Left lung (tissue), 10 donors: ENCODE data around the gene BPIFA1. TPM values are rescaled to one million over a fixed set of nuclear protein-coding genes. Genes with fewer than 3 reads are reported as not detected.

Source experiments
- ATAC-seq: fragments of 200-7000 bp; cut with Tn5 transposase; one replicate; pipeline ENCODE4 v1.9.1; 2020; ENCODE audit warnings: moderate library complexity
- DNase-seq, 4 donors: peaks; one replicate each; pipeline ENCODE4 v3.0.0-alpha.2; 2013 to 2020
- H3K27ac ChIP-seq, 2 donors: fragments of 200-600 bp; sonication (generic) in 1 of 2; one replicate each; pipeline versions ENCODE4 v1.5.0 to v1.8.0; 2020 to 2021
- H3K27me3 ChIP-seq, 2 donors: fragments of 200-600 bp; sonication (generic) in 1 of 2; one replicate each; pipeline versions ENCODE4 v1.5.0 to v1.8.0; 2020 to 2021
- H3K36me3 ChIP-seq, 2 donors: fragments of 200-600 bp; sonication (generic) in 1 of 2; one replicate each; pipeline versions ENCODE4 v1.5.0 to v1.8.0; 2020 to 2021
- H3K4me1 ChIP-seq, 2 donors: fragments of 200-600 bp; one replicate each; pipeline ENCODE4 v1.8.0; 2021
- H3K4me3 ChIP-seq, 2 donors: fragments of 200-600 bp; sonication (generic) in 1 of 2; one replicate each; pipeline versions ENCODE4 v1.5.0 to v1.8.0; 2020 to 2021; ENCODE audit warnings: mild to moderate bottlenecking in 1 of 2
- H3K9me3 ChIP-seq, 2 donors: fragments of 200-600 bp; sonication (generic) in 1 of 2; one replicate each; pipeline versions ENCODE4 v1.5.0 to v1.8.0; 2020 to 2021
- intact Hi-C, 2 donors: fragments of 100-400 bp; cut with DNase I; formaldehyde crosslinking; loops; one replicate each; pipeline versions ENCODE4 v1.11.2 to v1.14.2; 2022
- polyA plus RNA-seq, 6 donors: library from polyadenylated mRNA; unstranded; fragments of 120-200 nt; gene quantifications; one replicate each; pipeline ENCODE4 v1.2.1, GENCODE V29; 2013; ENCODE audit not compliant: insufficient read length in 6 of 6
- total RNA-seq, 2 donors: library from RNA; stranded (reverse); fragmentation: NEBNext Ultra II Directional; extraction: Animal tissue kit (Norgen Biotek cat#: 25700); gene quantifications; one replicate each; pipeline ENCODE4 v1.2.1, GENCODE V29; 2021
- TF ChIP-seq, protein P1 (sequence below), 2 donors: fragments of 200-600 bp; sonication (generic) in 1 of 2; IDR thresholded peaks; one replicate each; pipeline versions ENCODE4 v1.5.0 to v1.8.0; 2021; ENCODE audit warnings: antibody characterized with exemption in 2 of 2
- donor health status: DM: no; HTN: yes; CAD: no.
- donor health status: DM: no; HTN: no; CAD: no.

BPIFA1 gene
- total and polyA plus RNA-seq, 8 donors: 9.2 TPM; not detected in 7

- intact Hi-C loops: no loop called here
- peaks cover 0 to 11% of the 10 kb centered on the region in 2 donors for H3K27me3 ChIP-seq
- ATAC-seq (no peak), DNase-seq (no peak)
- no peak overlapping the region for H3K27ac ChIP-seq
- H3K36me3 ChIP-seq: no peaks in the 10 kb centered on the region
- no peaks in the 10 kb centered on the region for H3K9me3 ChIP-seq
- TF ChIP-seq, protein P1, sequence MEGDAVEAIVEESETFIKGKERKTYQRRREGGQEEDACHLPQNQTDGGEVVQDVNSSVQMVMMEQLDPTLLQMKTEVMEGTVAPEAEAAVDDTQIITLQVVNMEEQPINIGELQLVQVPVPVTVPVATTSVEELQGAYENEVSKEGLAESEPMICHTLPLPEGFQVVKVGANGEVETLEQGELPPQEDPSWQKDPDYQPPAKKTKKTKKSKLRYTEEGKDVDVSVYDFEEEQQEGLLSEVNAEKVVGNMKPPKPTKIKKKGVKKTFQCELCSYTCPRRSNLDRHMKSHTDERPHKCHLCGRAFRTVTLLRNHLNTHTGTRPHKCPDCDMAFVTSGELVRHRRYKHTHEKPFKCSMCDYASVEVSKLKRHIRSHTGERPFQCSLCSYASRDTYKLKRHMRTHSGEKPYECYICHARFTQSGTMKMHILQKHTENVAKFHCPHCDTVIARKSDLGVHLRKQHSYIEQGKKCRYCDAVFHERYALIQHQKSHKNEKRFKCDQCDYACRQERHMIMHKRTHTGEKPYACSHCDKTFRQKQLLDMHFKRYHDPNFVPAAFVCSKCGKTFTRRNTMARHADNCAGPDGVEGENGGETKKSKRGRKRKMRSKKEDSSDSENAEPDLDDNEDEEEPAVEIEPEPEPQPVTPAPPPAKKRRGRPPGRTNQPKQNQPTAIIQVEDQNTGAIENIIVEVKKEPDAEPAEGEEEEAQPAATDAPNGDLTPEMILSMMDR (IDR thresholded peaks at IDR 0.05): no peak
- no peaks in the 10 kb centered on the region for H3K4me1 ChIP-seq
- no peak overlapping the region for H3K4me3 ChIP-seq
Observed at GRCh38 chr20:33237989-33238388, 2.2 kb downstream of the BPIFA1 start.

GRCh38 chr20:33239418-33239817 is 3.6 kb downstream of the BPIFA1 start:
- Histone ChIP-seq H3K27me3 (peaks cover 0 to 7% of the 10 kb centered on the region in 2 donors), H3K4me1 (no peaks in the 10 kb centered on the region), H3K9me3 (no peaks in the 10 kb centered on the region), H3K27ac (no peak overlapping the region), H3K4me3 (no peak overlapping the region), H3K36me3 (no peaks in the 10 kb centered on the region)
- peak; percentile 10 for ATAC-seq
- DNase-seq: no peak
- TF ChIP-seq, protein P1 (IDR thresholded peaks at IDR 0.05): no peak
- intact Hi-C loops: no loop called here

- TF ChIP-seq, protein P1 (IDR thresholded peaks at IDR 0.05): no peak
- no peak overlapping the region for H3K4me3 ChIP-seq
- H3K4me1 ChIP-seq: no peaks in the 10 kb centered on the region
- ATAC-seq: peak; percentile 73
- H3K9me3 ChIP-seq: no peaks in the 10 kb centered on the region
- H3K27ac ChIP-seq: no peak overlapping the region
- DNase-seq: no peak
- no peaks in the 10 kb centered on the region for H3K36me3 ChIP-seq
- intact Hi-C loops: no loop called here
- H3K27me3 ChIP-seq: no peaks in the 10 kb centered on the region
Observed at GRCh38 chr20:33239979-33240736, 4.4 kb downstream of the BPIFA1 start.

- Histone ChIP-seq H3K4me1 (no peaks in the 10 kb centered on the region), H3K36me3 (no peaks in the 10 kb centered on the region), H3K9me3 (no peaks in the 10 kb centered on the region), H3K27me3 (no peaks in the 10 kb centered on the region), H3K4me3 (no peak overlapping the region), H3K27ac (no peak overlapping the region)
- DNase-seq (no peak), ATAC-seq (no peak)
- TF ChIP-seq, protein P1 (IDR thresholded peaks at IDR 0.05): no peak
- intact Hi-C loops: no loop called here
Observed at GRCh38 chr20:33240923-33241322, 5.1 kb downstream of the BPIFA1 start.

DNA sequence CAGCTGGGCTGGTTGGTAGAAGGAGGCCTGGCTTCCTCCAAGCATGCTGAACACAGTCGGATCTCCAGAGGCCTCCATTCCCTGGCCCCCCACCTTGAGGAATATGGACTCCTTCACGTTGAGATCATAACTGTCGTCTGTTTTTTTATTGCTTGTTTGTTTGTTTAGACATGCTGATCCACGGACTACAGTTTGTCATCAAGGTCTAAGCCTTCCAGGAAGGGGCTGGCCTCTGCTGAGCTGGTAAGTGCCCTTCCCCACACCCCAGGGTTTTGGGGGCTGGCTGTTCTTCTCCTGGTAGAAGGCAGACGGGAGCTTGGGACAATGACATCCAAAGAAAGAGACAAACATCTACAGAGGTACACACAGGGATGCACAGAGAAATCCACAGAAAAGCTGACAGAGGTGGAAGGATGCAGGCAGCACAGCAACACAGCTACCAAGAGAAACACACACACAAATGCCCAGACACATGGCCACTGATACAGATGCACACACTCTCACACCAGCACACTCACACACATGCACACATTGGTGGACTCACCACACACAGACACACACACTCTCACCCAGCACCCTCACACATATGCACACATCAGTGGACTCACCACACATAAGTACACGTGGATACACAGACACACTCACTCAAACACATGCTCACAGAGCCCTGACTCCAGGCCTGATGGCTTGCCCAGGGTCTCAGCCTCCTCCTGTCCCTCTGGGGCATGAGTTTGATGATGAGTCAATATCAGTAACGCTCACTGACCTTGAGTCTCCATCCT is 6.7 kb downstream of the BPIFA1 start:
- Histone ChIP-seq H3K27ac (no peak overlapping the region), H3K36me3 (no peaks in the 10 kb centered on the region), H3K4me3 (no peak overlapping the region), H3K9me3 (no peaks in the 10 kb centered on the region), H3K4me1 (no peaks in the 10 kb centered on the region), H3K27me3 (no peaks in the 10 kb centered on the region)
- TF ChIP-seq, protein P1 (IDR thresholded peaks at IDR 0.05): no peak
- DNase-seq (no peak), ATAC-seq (no peak)
- intact Hi-C loops: no loop called here
